ENCODE measurements around the gene NR2F6. TPM values are rescaled to one million over a fixed set of nuclear protein-coding genes. Genes with fewer than 3 reads are reported as not detected.

Gene NR2F6
- total RNA-seq, 1 experiment from 2014 or later, result 96.5 TPM

DNA sequence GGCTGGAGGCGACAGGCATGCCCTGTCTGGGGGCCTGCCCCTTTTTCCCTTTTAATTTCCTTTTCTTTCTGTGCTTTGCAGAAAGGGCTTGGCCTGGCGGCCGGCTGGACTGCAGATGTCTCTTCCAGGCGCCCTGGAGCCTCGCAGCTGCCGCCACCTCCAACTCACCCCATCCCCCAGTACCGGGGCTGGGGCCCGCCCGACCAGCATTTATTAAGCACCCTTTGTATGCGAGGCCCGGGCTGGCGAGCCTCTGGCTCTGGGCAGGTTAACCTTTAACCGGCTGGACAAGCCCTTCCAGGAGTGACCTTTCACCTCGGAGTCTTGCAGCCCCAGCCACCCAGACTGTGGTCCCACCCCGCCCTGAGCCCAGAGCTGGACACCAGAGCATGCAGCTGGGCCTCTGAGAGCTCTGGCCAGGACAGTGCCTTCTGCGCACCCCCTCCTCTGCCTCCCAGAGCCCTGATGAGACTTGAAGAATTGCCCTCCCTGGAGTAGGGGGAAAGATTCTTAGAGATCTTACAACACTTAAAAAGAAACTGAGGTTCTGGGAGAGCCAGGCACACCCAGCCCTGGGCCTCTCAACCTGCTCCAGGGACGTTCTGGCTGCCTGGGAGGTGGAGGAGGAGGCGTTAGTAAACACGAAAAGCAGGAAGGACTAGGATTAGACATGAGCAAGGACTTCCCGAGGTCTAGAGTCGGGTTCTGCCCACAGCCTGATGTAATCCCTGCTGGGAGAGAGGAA, 1.1 kb upstream of the NR2F6 start:
- Mint-ChIP-seq H3K27me3 (ENCODE audit: insufficient read depth, unreplicated experiment) (no peaks in the 10 kb centered on the region), H3K9me3 (ENCODE audit: unreplicated experiment) (no peaks in the 10 kb centered on the region), H3K27ac (ENCODE audit: unreplicated experiment) (peak overlapping the region; percentile 92), H3K4me3 (ENCODE audit: unreplicated experiment) (peak overlapping the region; percentile 94), H3K4me1 (ENCODE audit: low read depth, unreplicated experiment) (peaks cover 23% of the 10 kb centered on the region), H3K36me3 (ENCODE audit: insufficient read depth, unreplicated experiment) (peaks cover 41% of the 10 kb centered on the region)
- Histone ChIP-seq H3K4me1 (peaks cover 49% of the 10 kb centered on the region), H3K27me3 (replicated peaks; ENCODE audit: control insufficient read depth, insufficient read depth, low read length) (no peaks in the 10 kb centered on the region), H3K4me3 (ENCODE audit: low read depth, low read length) (peak overlapping the region; percentile 31), H3K36me3 (ENCODE audit: control insufficient read depth, insufficient read depth, low read length) (no peaks in the 10 kb centered on the region), H3K9me3 (no peaks in the 10 kb centered on the region)
- BruUV-seq (replicated peaks), result no TSS peak
- TF ChIP-seq, protein P1, sequence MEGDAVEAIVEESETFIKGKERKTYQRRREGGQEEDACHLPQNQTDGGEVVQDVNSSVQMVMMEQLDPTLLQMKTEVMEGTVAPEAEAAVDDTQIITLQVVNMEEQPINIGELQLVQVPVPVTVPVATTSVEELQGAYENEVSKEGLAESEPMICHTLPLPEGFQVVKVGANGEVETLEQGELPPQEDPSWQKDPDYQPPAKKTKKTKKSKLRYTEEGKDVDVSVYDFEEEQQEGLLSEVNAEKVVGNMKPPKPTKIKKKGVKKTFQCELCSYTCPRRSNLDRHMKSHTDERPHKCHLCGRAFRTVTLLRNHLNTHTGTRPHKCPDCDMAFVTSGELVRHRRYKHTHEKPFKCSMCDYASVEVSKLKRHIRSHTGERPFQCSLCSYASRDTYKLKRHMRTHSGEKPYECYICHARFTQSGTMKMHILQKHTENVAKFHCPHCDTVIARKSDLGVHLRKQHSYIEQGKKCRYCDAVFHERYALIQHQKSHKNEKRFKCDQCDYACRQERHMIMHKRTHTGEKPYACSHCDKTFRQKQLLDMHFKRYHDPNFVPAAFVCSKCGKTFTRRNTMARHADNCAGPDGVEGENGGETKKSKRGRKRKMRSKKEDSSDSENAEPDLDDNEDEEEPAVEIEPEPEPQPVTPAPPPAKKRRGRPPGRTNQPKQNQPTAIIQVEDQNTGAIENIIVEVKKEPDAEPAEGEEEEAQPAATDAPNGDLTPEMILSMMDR (IDR thresholded peaks at IDR 0.05; ENCODE audit: insufficient read depth in 1 of 2, low read depth in 1 of 2, low read length in 1 of 2, severe bottlenecking in 1 of 2, unreplicated experiment in 1 of 2), result no peak
- POLR2A ChIA-PET, result interaction anchor here (0.6 to 1.9 kb wide), 4 partner anchors 20 to 58 kb away, joined by 3 to 15 read pairs (median 6); partner anchors contain the start of genes BABAM1 and OCEL1
- CTCF ChIA-PET, result interaction anchor here (0.5 to 1.0 kb wide), 6 partner anchors 8 to 220 kb away, joined by 3 to 4 read pairs (median 3); partner anchors contain the start of genes ANKLE1 and USE1
- DNase-seq, result peak; percentile 91 to 94
- intact Hi-C loops (cut with micrococcal nuclease; ENCODE audit: unreplicated experiment), result loop anchor here (1.0 to 5.0 kb wide), 3 partner anchors 14 to 35 kb away; partner anchors contain the start of genes ANKLE1 and OCEL1

DNA sequence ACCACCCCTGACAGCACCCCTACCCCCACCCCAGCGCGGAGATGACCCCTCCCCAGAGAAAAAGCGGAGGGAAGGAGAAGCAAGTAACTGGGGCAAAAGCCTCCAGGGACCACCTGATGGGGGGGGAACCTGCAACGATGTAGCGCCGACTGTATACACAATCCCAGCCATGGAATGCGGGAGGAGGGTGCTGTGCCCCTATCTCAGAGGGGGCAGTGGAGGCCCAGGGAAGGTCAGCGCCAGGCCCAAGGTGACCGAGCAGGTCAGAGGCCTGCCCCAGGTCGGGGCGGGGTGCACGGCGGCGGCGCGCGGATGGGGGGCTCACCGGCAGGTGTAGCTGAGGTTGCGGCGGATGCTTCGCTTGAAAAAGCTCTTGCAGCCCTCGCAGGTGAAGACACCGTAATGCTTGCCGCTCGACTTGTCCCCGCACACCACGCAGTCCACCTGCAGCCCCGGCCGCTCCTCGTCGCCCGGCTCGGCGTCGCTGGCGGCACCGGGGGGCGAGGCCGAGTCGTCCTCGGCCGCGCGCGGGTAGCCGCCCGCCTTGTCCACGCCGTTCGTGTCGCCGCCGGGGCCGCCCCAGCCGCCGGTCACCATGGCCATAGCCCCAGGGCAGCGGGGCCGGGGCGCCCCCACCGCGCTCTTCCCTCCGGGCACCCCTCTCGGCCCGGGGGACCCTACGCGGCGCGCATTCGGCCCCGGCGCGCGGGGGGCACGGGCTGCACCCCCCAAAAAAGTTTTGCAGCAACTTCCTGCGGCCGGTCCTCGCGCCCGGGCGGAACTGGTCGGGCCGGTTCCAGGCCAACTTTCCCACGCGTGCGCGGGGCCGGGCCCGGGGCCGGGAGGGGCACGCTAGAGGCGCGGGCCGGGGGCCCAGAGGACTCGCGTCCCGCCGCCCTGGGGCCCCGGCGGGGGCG, 843 bp downstream of the NR2F6 start:
- no peaks in the 10 kb centered on the region for H3K9me3 Mint-ChIP-seq (ENCODE audit: unreplicated experiment)
- ChIA-PET POLR2A (interaction anchor here (1.9 kb wide), 1 partner anchor 19 kb away, joined by 5 read pairs; the partner anchor contains the start of gene OCEL1), CTCF (no interaction called here)
- Histone ChIP-seq H3K4me3 (ENCODE audit: low read depth, low read length) (peak overlapping the region; percentile 78), H3K27me3 (replicated peaks; ENCODE audit: control insufficient read depth, insufficient read depth, low read length) (no peaks in the 10 kb centered on the region), H3K9me3 (no peaks in the 10 kb centered on the region), H3K4me1 (peaks cover 69% of the 10 kb centered on the region), H3K36me3 (ENCODE audit: control insufficient read depth, insufficient read depth, low read length) (no peaks in the 10 kb centered on the region)
- TF ChIP-seq, protein P1 (IDR thresholded peaks at IDR 0.05; ENCODE audit: insufficient read depth in 1 of 2, low read depth in 1 of 2, low read length in 1 of 2, severe bottlenecking in 1 of 2, unreplicated experiment in 1 of 2), result no peak
- peak overlapping the region; percentile 94 for H3K4me3 Mint-ChIP-seq (ENCODE audit: unreplicated experiment)
- peak in 1 of 2 experiments; percentile 61 for DNase-seq
- peak overlapping the region; percentile 87 for H3K27ac Mint-ChIP-seq (ENCODE audit: unreplicated experiment)
- intact Hi-C loops (cut with micrococcal nuclease; ENCODE audit: unreplicated experiment), result loop anchor here (5.0 kb wide), 1 partner anchor 37 kb away; the partner anchor contains the start of gene ANKLE1
- no TSS peak for BruUV-seq (replicated peaks)
- H3K4me1 Mint-ChIP-seq (ENCODE audit: low read depth, unreplicated experiment), result peaks cover 36% of the 10 kb centered on the region
- no peaks in the 10 kb centered on the region for H3K27me3 Mint-ChIP-seq (ENCODE audit: insufficient read depth, unreplicated experiment)
- H3K36me3 Mint-ChIP-seq (ENCODE audit: insufficient read depth, unreplicated experiment), result peaks cover 60% of the 10 kb centered on the region
